ENCODE results near the gene TUBA1A.
"Not testable (repeated sequence)": the region's sequence is repeated elsewhere in the genome, so short reads cannot be mapped to it uniquely, and the experiment has no call there.

Gene TUBA1A

DNA sequence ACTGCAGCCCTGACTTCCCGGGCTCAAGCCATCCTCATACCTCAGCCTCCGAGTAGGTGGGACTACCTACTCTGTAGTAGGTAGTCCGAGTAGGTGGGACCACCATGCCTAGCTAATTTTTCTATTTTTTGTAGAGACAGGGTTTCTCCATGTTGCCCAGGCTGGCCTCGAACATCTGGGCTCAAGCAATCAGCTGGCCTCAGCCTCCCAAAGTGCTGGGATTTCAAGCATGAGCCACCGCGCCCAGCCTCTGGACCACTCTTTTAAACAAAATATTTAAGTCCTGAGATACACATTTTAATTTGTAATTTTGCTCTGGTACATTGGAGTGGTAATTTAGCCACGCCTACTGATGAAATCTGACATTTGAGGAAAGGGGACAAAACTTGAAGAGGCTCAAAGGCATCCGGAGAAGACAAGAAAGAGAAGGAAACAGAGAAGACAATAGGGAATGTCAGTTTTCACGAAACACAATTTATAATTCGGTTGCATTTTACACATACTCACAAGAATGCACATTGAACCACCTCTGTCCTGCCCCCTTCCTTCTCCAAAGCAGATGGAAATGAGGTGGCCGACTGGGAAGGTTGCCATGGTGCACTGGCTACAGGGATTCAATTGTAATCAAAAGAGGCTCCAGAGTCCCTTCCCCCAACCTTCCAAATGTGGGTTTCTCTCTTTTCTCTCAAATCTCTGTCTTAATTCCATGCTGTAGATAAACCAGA is 9.7 kb upstream of the TUBA1A start:
- Histone ChIP-seq H3K27me3 (ENCODE audit: low read depth, low read length) (no peaks in the 10 kb centered on the region), H3K36me3 (ENCODE audit: control insufficient read depth in 1 of 2, insufficient read depth in 2 of 2, low read length in 2 of 2) (no peaks in the 10 kb centered on the region), H3K4me1 (ENCODE audit: control insufficient read depth in 1 of 2, insufficient read depth in 2 of 2, low read length in 2 of 2) (peaks cover 6 to 33% of the 10 kb centered on the region in 2 donors), H3K27ac (ENCODE audit: low read length) (no peak overlapping the region), H3K4me3 (ENCODE audit: low read depth in 1 of 2, low read length in 2 of 2) (no peak overlapping the region), H3K9me3 (ENCODE audit: control insufficient read depth in 1 of 2, low read length in 2 of 2) (no peaks in the 10 kb centered on the region)

DNA sequence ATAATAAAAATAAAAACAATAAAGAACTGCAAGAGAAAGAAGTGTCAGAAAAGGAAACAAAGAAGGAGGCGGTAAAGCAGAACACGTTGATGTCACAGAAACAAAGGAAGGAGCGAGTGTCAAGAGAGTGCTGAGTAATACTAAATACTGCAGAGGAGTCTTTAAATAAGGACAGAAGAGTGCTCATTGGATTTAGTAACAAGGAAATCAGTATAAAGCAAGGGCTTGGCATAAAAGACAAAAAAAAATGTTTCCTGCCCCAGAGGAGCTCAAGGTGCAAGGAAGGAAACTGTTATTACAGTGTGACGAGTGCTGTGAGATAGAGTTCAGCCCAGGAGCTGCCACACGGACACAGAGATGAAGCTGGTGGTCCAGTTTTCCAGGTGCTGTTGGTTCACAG is 8.4 kb upstream of the TUBA1A start:
- peaks cover 6 to 31% of the 10 kb centered on the region in 2 donors for H3K4me1 ChIP-seq (ENCODE audit: control insufficient read depth in 1 of 2, insufficient read depth in 2 of 2, low read length in 2 of 2)
- no peaks in the 10 kb centered on the region for H3K27me3 ChIP-seq (ENCODE audit: low read depth, low read length)
- no peaks in the 10 kb centered on the region for H3K36me3 ChIP-seq (ENCODE audit: control insufficient read depth in 1 of 2, insufficient read depth in 2 of 2, low read length in 2 of 2)
- H3K9me3 ChIP-seq (ENCODE audit: control insufficient read depth in 1 of 2, low read length in 2 of 2), result no peaks in the 10 kb centered on the region
- no peak overlapping the region for H3K27ac ChIP-seq (ENCODE audit: low read length)
- H3K4me3 ChIP-seq (ENCODE audit: low read depth in 1 of 2, low read length in 2 of 2), result no peak overlapping the region

DNA sequence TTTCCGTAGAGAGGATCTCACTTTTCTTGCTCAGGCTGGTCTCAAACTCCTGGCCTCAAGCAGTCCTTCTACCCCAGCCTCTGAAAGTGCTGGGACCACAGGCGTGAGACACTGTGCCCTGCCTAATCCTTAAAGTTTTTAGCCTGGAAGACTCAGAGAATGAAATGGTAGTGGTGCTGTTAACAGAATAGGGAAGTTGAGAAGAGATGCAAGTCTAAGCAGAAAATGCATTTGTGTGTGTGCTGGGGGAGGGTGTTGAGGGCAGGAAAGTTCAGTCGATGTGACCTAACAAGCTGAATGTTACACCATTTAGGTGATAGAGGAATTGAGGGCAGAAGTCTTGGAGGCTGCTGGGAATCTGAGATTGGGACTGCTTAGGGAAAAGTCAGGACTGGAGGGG is 6.9 kb upstream of the TUBA1A start:
- Histone ChIP-seq H3K36me3 (ENCODE audit: control insufficient read depth in 1 of 2, insufficient read depth in 2 of 2, low read length in 2 of 2) (no peaks in the 10 kb centered on the region), H3K27ac (ENCODE audit: low read length) (no peak overlapping the region), H3K9me3 (ENCODE audit: control insufficient read depth in 1 of 2, low read length in 2 of 2) (no peaks in the 10 kb centered on the region), H3K4me3 (ENCODE audit: low read depth in 1 of 2, low read length in 2 of 2) (no peak overlapping the region), H3K27me3 (ENCODE audit: low read depth, low read length) (no peaks in the 10 kb centered on the region), H3K4me1 (ENCODE audit: control insufficient read depth in 1 of 2, insufficient read depth in 2 of 2, low read length in 2 of 2) (peaks cover under 1 to 18% of the 10 kb centered on the region in 2 donors)

DNA sequence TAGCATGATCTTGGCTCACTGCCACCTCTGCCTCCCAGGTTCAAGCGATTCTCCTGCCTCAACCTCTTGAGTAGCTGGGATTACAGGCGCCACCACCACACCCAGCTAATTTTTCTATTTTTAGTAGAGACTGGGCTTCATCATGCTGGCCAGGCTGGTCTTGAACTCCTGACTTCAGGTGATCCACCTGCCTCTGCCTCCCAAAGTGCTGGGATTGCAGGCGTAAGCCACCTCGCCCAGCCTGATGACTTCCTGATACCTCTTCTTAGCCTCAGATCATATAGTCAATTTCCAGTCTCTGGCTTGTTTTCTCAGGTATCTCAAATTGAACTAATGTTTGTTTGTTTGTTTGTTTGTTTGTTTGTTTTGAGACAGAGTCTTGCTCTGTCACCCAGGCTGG is 4.9 kb upstream of the TUBA1A start:
- H3K36me3 ChIP-seq (ENCODE audit: control insufficient read depth in 1 of 2, insufficient read depth in 2 of 2, low read length in 2 of 2); H3K4me3 ChIP-seq (ENCODE audit: low read depth in 1 of 2, low read length in 2 of 2); H3K27me3 ChIP-seq (ENCODE audit: low read depth, low read length); H3K27ac ChIP-seq (ENCODE audit: low read length); H3K9me3 ChIP-seq (ENCODE audit: control insufficient read depth in 1 of 2, low read length in 2 of 2): not testable (repeated sequence)
- H3K4me1 ChIP-seq (ENCODE audit: control insufficient read depth in 1 of 2, insufficient read depth in 2 of 2, low read length in 2 of 2), result peaks cover 0 to 14% of the 10 kb centered on the region in 2 donors

- H3K9me3 ChIP-seq (ENCODE audit: control insufficient read depth in 1 of 2, low read length in 2 of 2); H3K4me3 ChIP-seq (ENCODE audit: low read depth in 1 of 2, low read length in 2 of 2); H3K27me3 ChIP-seq (ENCODE audit: low read depth, low read length); H3K27ac ChIP-seq (ENCODE audit: low read length); H3K36me3 ChIP-seq (ENCODE audit: control insufficient read depth in 1 of 2, insufficient read depth in 2 of 2, low read length in 2 of 2): not testable (repeated sequence)
- peaks cover 4 to 13% of the 10 kb centered on the region in 2 donors for H3K4me1 ChIP-seq (ENCODE audit: control insufficient read depth in 1 of 2, insufficient read depth in 2 of 2, low read length in 2 of 2)
These were observed 2.6 kb upstream of the TUBA1A start for GRCh38 chr12:49191498-49191897.

- no peaks in the 10 kb centered on the region for H3K27me3 ChIP-seq (ENCODE audit: low read depth, low read length)
- no peak overlapping the region for H3K27ac ChIP-seq (ENCODE audit: low read length)
- H3K4me3 ChIP-seq (ENCODE audit: low read depth in 1 of 2, low read length in 2 of 2), result no peak overlapping the region
- no peaks in the 10 kb centered on the region for H3K9me3 ChIP-seq (ENCODE audit: control insufficient read depth in 1 of 2, low read length in 2 of 2)
- peaks cover 4 to 19% of the 10 kb centered on the region in 2 donors for H3K4me1 ChIP-seq (ENCODE audit: control insufficient read depth in 1 of 2, insufficient read depth in 2 of 2, low read length in 2 of 2)
- peaks cover 3 to 13% of the 10 kb centered on the region in 2 donors for H3K36me3 ChIP-seq (ENCODE audit: control insufficient read depth in 1 of 2, insufficient read depth in 2 of 2, low read length in 2 of 2)
These were observed 2.1 kb upstream of the TUBA1A start for GRCh38 chr12:49190974-49191373.

GRCh38 chr12:49189731-49190716 is 1.1 kb upstream of the TUBA1A start:
- no peaks in the 10 kb centered on the region for H3K27me3 ChIP-seq (ENCODE audit: low read depth, low read length)
- peak overlapping the region; percentile 94 for H3K27ac ChIP-seq (ENCODE audit: low read length)
- H3K4me3 ChIP-seq (ENCODE audit: low read depth in 1 of 2, low read length in 2 of 2), result peak overlapping the region; percentile 84 to 98
- H3K9me3 ChIP-seq (ENCODE audit: control insufficient read depth in 1 of 2, low read length in 2 of 2), result no peaks in the 10 kb centered on the region
- H3K4me1 ChIP-seq (ENCODE audit: control insufficient read depth in 1 of 2, insufficient read depth in 2 of 2, low read length in 2 of 2), result peaks cover 4 to 25% of the 10 kb centered on the region in 2 donors
- H3K36me3 ChIP-seq (ENCODE audit: control insufficient read depth in 1 of 2, insufficient read depth in 2 of 2, low read length in 2 of 2), result peaks cover 10 to 23% of the 10 kb centered on the region in 2 donors

GRCh38 chr12:49188201-49188915 is 522 bp downstream of the TUBA1A start:
- Histone ChIP-seq H3K4me1 (ENCODE audit: control insufficient read depth in 1 of 2, insufficient read depth in 2 of 2, low read length in 2 of 2) (peaks cover 4 to 25% of the 10 kb centered on the region in 2 donors), H3K27ac (ENCODE audit: low read length) (peak overlapping the region; percentile 94), H3K4me3 (ENCODE audit: low read depth in 1 of 2, low read length in 2 of 2) (peak overlapping the region; percentile 84 to 98), H3K27me3 (ENCODE audit: low read depth, low read length) (no peaks in the 10 kb centered on the region), H3K36me3 (ENCODE audit: control insufficient read depth in 1 of 2, insufficient read depth in 2 of 2, low read length in 2 of 2) (peaks cover 14 to 30% of the 10 kb centered on the region in 2 donors), H3K9me3 (ENCODE audit: control insufficient read depth in 1 of 2, low read length in 2 of 2) (no peaks in the 10 kb centered on the region)

- Histone ChIP-seq H3K9me3 (ENCODE audit: control insufficient read depth in 1 of 2, low read length in 2 of 2) (no peaks in the 10 kb centered on the region), H3K4me1 (ENCODE audit: control insufficient read depth in 1 of 2, insufficient read depth in 2 of 2, low read length in 2 of 2) (peaks cover 4 to 25% of the 10 kb centered on the region in 2 donors), H3K27me3 (ENCODE audit: low read depth, low read length) (no peaks in the 10 kb centered on the region), H3K27ac (ENCODE audit: low read length) (peak overlapping the region; percentile 94), H3K4me3 (ENCODE audit: low read depth in 1 of 2, low read length in 2 of 2) (peak overlapping the region; percentile 84 to 98), H3K36me3 (ENCODE audit: control insufficient read depth in 1 of 2, insufficient read depth in 2 of 2, low read length in 2 of 2) (peaks cover 14 to 30% of the 10 kb centered on the region in 2 donors)
These were observed 1.7 kb downstream of the TUBA1A start for GRCh38 chr12:49187184-49187583.

DNA sequence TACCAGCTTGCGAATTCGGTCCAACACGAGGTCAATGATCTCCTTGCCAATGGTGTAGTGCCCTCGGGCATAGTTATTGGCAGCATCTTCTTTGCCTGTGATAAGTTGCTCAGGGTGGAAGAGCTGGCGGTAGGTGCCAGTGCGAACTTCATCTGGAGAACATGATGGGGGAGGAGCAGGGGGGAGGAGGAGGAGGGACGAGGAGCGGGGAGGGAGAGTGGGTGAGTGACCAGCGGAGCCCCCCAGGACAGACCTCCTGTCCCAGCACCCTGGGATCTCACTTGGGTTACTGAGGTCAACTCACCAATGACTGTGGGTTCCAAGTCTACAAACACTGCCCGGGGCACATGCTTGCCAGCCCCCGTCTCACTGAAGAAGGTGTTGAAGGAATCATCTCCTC is 2.6 kb downstream of the TUBA1A start:
- not testable (repeated sequence) for H3K9me3 ChIP-seq (ENCODE audit: control insufficient read depth in 1 of 2, low read length in 2 of 2); H3K27me3 ChIP-seq (ENCODE audit: low read depth, low read length); H3K27ac ChIP-seq (ENCODE audit: low read length)
- peak overlapping the region in 1 of 2 donors; percentile 42 for H3K4me3 ChIP-seq (ENCODE audit: low read depth in 1 of 2, low read length in 2 of 2)
- peaks cover 14 to 30% of the 10 kb centered on the region in 2 donors for H3K36me3 ChIP-seq (ENCODE audit: control insufficient read depth in 1 of 2, insufficient read depth in 2 of 2, low read length in 2 of 2)
- H3K4me1 ChIP-seq (ENCODE audit: control insufficient read depth in 1 of 2, insufficient read depth in 2 of 2, low read length in 2 of 2), result peaks cover 4 to 25% of the 10 kb centered on the region in 2 donors

DNA sequence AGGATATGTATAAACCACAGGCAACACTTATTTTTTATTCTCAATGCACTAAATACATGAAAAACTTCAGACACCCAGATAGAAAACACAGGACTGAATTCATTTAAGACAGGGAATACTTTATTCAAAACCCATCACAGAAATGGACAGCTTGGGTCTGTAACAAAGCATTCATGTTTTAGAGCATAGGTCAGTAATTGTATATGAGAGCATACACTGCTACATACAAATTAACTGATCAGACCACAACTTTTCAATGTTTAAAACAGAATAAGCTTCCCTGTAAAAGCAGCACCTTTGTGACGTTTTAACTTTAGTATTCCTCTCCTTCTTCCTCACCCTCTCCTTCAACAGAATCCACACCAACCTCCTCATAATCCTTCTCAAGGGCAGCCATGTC is 4.2 kb downstream of the TUBA1A start:
- H3K4me1 ChIP-seq (ENCODE audit: control insufficient read depth in 1 of 2, insufficient read depth in 2 of 2, low read length in 2 of 2), result peaks cover 4 to 24% of the 10 kb centered on the region in 2 donors
- not testable (repeated sequence) for H3K27me3 ChIP-seq (ENCODE audit: low read depth, low read length); H3K9me3 ChIP-seq (ENCODE audit: control insufficient read depth in 1 of 2, low read length in 2 of 2); H3K27ac ChIP-seq (ENCODE audit: low read length); H3K4me3 ChIP-seq (ENCODE audit: low read depth in 1 of 2, low read length in 2 of 2)
- peaks cover 14 to 30% of the 10 kb centered on the region in 2 donors for H3K36me3 ChIP-seq (ENCODE audit: control insufficient read depth in 1 of 2, insufficient read depth in 2 of 2, low read length in 2 of 2)

Measured in muscle layer of duodenum (tissue), 2 donors.